NCI-H460 (cell line): ENCODE data around the gene HIPK4. TPM values are rescaled to one million over a fixed set of nuclear protein-coding genes. Genes with fewer than 3 reads are reported as not detected.
"Not testable (repeated sequence)": the region's sequence is repeated elsewhere in the genome, so short reads cannot be mapped to it uniquely, and the experiment has no call there.

Experiments used
- DNase-seq: peaks from one replicate; pipeline ENCODE4 v3.0.0-alpha.2; 2016; ENCODE audit warnings: low read depth; ENCODE audit errors: extremely low read depth
- small RNA-seq, 2 experiments: library from RNA; depleted of rRNA; stranded (forward); fragments of <200 nt; gene quantifications; one replicate each; pipeline ENCODE3, GENCODE V24; 2014
- total RNA-seq: library from RNA; depleted of rRNA; stranded (reverse); fragments of >200 nt; shearing (Covaris generic); gene quantifications from 2 replicates; pipeline ENCODE4 v1.2.3, GENCODE V29; 2014; rRNA removed

The HIPK4 gene
- total RNA-seq, 1 experiment from 2014 or later: not detected

- DNase-seq: no peak
Measured at GRCh38 chr19:40341601-40342482, 48.1 kb downstream of the HIPK4 start.

- DNase-seq: no peak
Measured at GRCh38 chr19:40339018-40339728, 50.8 kb downstream of the HIPK4 start.

GRCh38 chr19:40337594-40337993 is 52.4 kb downstream of the HIPK4 start:
- DNase-seq: no peak

- DNase-seq: no peak
Measured at GRCh38 chr19:40337107-40337506, 52.9 kb downstream of the HIPK4 start.

- no peak for DNase-seq
Measured at GRCh38 chr19:40336601-40336900, 53.4 kb downstream of the HIPK4 start.

- DNase-seq: no peak
Measured at GRCh38 chr19:40335855-40336600, 54.0 kb downstream of the HIPK4 start.

GRCh38 chr19:40335101-40335500 is 54.9 kb downstream of the HIPK4 start:
- no peak for DNase-seq

GRCh38 chr19:40333083-40333482 is 56.9 kb downstream of the HIPK4 start:
- DNase-seq: not testable (repeated sequence)

GRCh38 chr19:40332669-40333068 is 57.3 kb downstream of the HIPK4 start:
- no peak for DNase-seq

- no peak for DNase-seq
Measured at GRCh38 chr19:40331052-40331451, 58.9 kb downstream of the HIPK4 start.

Small RNAs within 50 kb of the gene (small RNA-seq; reads per million reads assigned to genes)
- gene MIR6796: 0 reads per million in 2 experiments
- 0 reads per million in 2 experiments for gene RF00019

Other genes starting within 250 kb of the HIPK4 start
- gene MAP3K10, start 198.8 kb downstream of the HIPK4 start, total RNA-seq: 6.0 and 7.4 TPM in 2 replicates
- not detected in 2 replicates for gene TTC9B, start 171.8 kb downstream of the HIPK4 start, total RNA-seq
- 0.25 TPM in 1 of 2 replicates, not detected in the other for gene CCNP, start 163.5 kb downstream of the HIPK4 start, total RNA-seq
- gene AKT2, start 104.8 kb downstream of the HIPK4 start, total RNA-seq: 39.1 and 39.3 TPM in 2 replicates
- 2.9 and 4.9 TPM in 2 replicates for gene C19orf47, start 41.8 kb downstream of the HIPK4 start, total RNA-seq
- 110 and 113 TPM in 2 replicates for gene PLD3, start 41.5 kb downstream of the HIPK4 start, total RNA-seq
- gene PRX, start 23.2 kb upstream of the HIPK4 start, total RNA-seq: 2.3 and 2.6 TPM in 2 replicates
- gene SERTAD1, start 35.8 kb upstream of the HIPK4 start, total RNA-seq: 6.3 TPM in 2 replicates
- gene SERTAD3, start 54.2 kb upstream of the HIPK4 start, total RNA-seq: 12.3 and 17.3 TPM in 2 replicates
- gene BLVRB, start 75.6 kb upstream of the HIPK4 start, total RNA-seq: 181 and 210 TPM in 2 replicates
- 0.82 and 2.8 TPM in 2 replicates for gene SPTBN4, start 76.8 kb upstream of the HIPK4 start, total RNA-seq
- gene SHKBP1, start 186.7 kb upstream of the HIPK4 start, total RNA-seq: 23.0 and 25.7 TPM in 2 replicates
- 24.2 and 29.9 TPM in 2 replicates for gene LTBP4, start 211.2 kb upstream of the HIPK4 start, total RNA-seq